Left cardiac atrium (tissue), 4 donors: ENCODE data around the gene NTN3. TPM values are rescaled to one million over a fixed set of nuclear protein-coding genes. Genes with fewer than 3 reads are reported as not detected.
A peak's percentile ranks its signal among the peaks of the same experiment; 100 is the strongest.

ENCODE experiments used
- ATAC-seq, 2 donors: fragments of 200-7000 bp; cut with Tn5 transposase; one replicate each; pipeline ENCODE4 v1.9.1; 2020; ENCODE audit warnings: mild to moderate bottlenecking in 2 of 2, moderate library complexity in 2 of 2
- DNase-seq: peaks from one replicate; pipeline ENCODE4 v3.0.0-alpha.2; 2020
- intact Hi-C, 2 donors: fragments of 100-400 bp; cut with DNase I; formaldehyde crosslinking; loops; one replicate each; pipeline versions ENCODE4 v1.14.1 to v1.15.1; 2022 to 2023
- total RNA-seq, 2 donors: library from RNA; stranded (reverse); fragmentation: NEBNext Ultra II Directional; extraction: Animal tissue kit (Norgen Biotek cat#: 25700); gene quantifications; one replicate each; pipeline ENCODE4 v1.2.1, GENCODE V29; 2021
- donor health status: DM: no; HTN: yes; CAD: no.
- donor health status: DM: no; HTN: yes; CAD: no; lungs with severe emphysema.
- donor health status: DM: yes; HTN: yes; CAD: no.
- donor health status: Dilated cardiomyopathy.

NTN3 gene
- total RNA-seq, 2 donors from 2014 or later = 0.39 to 0.65 TPM

DNA sequence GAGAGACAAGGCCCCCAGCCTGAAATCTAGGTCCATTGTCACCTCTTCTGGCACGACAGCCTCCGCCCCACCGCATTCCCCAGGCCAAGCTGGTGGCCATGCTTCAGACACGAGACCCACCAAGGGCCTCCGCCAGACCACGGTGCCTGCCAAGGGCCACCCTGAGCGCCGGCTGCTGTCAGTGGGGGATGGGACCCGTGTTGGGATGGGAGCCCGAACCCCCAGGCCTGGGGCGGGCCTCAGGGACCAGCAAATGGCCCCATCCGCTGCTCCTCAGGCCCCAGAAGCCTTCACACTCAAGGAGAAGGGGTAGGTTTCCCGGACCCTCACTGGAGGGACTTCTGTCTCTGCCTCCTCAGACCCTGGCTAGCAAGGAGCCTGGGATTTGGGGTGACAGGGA lies 10.2 kb upstream of the NTN3 start:
- intact Hi-C loops = no loop called here
- DNase-seq = no peak
- no peak for ATAC-seq

GRCh38 chr16:2462031-2462866 lies 8.8 kb upstream of the NTN3 start:
- intact Hi-C loops = no loop called here
- DNase-seq = no peak
- no peak for ATAC-seq

- no peak for DNase-seq
- ATAC-seq = no peak
- intact Hi-C loops = no loop called here
Measured at GRCh38 chr16:2464333-2464732, 6.8 kb upstream of the NTN3 start.

DNA sequence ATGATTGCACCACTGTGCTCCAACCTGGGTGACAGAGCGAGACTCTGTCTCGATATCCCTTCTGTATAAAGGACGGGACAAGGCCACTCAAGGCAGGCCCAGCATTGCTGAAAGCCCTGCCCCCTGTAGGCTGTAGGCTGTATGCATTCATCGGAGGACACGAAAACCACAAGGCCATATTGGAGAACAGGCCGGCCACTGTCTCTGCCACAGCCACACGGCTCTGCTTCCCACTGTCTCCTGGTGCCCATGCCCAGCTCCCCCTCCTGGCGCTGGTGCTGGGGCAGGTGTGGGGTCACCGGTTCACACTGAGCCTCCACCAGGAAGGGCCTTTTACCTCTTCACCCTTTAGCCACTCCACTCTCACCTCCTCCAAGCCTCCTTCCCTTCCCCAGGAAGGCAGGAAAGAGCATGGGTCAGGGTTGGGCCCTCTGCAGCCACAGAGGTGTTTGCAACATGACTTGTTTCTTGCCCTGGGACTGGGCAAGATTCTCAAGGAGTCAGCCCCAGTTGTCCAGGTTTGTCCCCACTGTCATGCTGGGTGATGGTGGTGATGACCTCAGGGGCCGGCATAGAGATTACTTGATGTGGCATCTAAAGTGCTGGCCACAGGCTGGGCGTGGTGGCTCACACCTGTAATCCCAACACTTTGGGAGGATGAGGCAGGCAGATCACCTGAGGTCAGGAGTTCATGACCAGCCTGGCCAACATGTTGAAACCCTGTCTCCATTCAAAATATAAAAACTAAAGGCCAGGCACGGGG lies 5.3 kb upstream of the NTN3 start:
- intact Hi-C loops = no loop called here
- DNase-seq (no peak), ATAC-seq (no peak)

GRCh38 chr16:2466667-2467527 lies 4.2 kb upstream of the NTN3 start:
- ATAC-seq (no peak), DNase-seq (no peak)
- intact Hi-C loops = no loop called here

DNA sequence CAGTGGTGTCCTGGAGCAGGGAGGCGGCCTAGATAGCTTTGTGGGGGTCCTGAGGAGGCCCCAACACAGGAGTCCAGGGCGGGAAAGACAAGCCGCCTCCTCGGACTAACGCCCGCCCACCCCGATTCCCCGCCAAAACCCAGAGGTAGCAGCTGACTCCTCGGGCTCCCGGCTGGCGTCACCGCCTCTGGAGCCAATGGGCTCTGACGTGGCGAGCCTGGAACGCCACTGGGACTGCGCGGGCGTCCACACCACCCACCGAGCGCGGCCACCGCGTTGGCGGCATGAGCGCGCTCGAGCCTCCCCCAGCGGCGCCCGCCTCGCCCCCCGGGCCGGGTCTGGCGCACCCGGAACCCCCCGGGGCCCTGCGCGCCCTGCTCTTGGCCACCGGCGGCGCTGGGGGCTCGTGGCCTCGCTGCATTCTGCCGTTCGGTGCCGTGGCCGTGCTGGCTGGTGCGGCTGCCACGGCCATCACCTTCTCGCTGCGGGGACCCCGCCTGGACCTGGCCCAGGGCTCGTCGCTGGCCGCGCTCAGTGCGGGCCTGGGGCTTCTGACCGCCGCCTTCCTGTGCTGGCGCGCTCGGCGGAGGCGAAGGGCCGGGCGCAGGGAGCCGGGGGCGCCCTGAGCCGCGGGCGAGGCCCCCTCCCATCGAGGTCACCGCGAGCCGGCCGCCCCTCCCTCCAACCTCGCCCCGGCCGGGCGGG lies 3.4 kb upstream of the NTN3 start:
- DNase-seq (peak; percentile 90), ATAC-seq (peak; percentile 76 to 84)
- intact Hi-C loops = no loop called here

DNA sequence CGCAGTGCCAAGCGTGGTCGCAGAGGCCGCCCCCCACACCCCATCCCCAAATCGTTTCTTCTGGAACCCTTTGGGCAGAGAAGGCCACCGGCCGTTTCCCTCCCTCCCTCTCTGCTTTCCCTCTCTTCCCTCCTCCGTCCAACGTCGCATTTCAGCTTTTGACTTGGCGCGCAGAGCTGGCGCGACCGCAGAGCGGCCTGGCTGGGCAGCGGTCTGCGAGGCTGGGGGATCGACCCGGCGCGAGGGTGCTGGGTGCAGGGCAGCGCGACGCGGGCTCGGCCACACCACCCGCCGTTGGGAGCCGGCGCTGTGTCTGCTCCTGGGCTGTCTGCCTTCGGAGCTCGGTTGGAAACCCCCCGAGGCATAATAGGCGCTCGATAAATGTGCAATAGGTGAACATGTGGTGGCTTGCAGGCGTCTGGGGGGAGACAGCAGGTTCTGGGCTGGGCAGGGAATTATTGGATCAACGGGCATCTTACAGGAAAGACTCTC lies 2.8 kb upstream of the NTN3 start:
- intact Hi-C loops = no loop called here
- DNase-seq (no peak), ATAC-seq (peak; percentile 9 to 39)

DNA sequence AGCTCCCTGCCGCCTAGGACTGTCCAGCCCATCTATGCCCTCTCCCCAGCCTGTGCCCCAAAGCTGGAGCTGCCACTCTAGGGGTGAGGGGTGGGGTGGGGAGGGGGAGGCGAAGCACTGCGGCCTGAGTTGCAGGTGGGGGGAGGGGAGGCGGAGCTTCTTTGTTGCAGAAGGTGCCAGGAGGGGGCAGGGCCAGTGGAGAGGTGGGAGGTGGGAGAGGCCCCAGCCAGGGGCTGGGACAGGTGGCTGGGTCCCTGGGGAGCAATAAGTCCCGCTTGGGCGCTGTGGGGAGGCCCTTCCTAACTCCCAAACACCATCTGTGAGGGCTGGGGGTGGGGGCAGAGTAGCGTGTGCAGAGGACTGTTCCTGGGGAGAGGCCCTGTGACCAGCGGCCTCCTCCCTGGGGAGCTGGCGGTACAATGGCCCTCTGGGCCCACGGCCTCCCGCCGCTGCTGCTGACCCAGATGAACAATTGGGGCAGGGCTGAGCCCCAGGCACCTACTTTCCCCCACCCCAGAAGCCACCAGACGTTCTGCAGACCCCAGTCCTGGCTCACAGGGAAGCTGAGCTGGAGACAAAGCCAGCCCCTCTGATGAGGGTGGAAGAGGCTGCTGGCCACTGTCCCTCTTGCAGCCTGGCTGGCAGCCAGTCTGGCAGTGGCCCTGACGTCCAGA lies 2.2 kb upstream of the NTN3 start:
- no peak for DNase-seq
- ATAC-seq = peak; percentile 3 to 9
- intact Hi-C loops = no loop called here

DNA sequence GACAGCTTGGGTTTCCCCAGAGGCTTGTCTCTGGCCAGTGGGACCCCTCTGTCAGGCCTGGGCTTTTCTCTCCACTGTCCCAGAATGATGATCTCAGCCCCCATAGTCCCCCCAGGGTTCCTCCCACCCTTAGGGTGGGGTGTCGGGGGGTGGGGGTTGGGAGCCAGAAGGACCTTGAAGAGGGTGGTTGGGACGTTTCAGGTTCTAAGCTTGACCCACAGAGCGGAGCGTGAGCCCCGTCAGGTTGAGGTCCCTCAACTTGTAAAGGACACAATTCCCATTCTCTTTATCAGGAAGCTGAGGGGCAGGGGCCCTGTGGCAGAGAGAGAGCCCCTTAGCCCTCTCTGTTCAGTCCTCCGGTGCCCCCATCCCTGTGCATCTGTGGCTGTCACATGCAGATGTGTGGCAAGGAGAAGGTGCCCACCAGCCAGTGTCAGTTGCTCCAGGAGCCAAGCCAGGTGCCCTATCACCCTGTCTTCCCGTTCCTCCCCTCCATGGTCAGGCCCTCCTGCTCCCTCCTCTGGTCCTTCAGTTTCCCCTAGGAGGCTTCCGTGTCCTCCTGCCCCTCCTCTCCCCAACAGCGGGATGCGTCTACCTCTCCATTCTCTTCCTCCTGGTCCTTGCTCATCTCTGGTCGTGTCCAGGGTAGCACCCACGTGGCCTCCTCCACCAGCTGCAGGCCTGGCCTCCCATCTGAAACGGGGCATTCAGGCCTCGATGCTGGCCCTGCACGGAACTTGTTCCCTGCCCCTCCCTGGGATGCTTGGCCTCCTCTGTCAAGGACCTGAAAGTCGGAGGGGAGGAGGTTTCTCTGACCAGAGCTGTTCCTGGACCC lies 1.5 kb upstream of the NTN3 start:
- ATAC-seq (no peak), DNase-seq (no peak)
- intact Hi-C loops = no loop called here

DNA sequence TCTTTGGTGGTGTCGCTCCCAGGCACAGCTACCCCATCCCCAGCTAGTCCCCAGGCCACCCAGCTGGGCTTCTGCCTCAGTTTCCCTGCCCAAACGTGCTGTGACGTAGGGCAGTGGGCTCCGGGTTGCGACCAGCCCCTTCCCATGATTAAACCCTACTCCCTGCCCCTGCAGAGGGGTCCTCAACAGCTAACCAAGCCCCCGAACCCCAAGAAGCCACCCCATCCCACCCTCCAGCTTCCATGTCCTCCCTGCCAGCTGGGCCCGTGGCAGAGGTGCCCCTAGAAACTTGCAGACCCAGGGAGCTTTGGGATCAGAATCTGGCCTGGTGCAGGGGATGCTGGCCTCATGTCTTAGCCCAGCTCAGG lies 879 bp upstream of the NTN3 start:
- intact Hi-C loops = no loop called here
- ATAC-seq = no peak
- no peak for DNase-seq

DNA sequence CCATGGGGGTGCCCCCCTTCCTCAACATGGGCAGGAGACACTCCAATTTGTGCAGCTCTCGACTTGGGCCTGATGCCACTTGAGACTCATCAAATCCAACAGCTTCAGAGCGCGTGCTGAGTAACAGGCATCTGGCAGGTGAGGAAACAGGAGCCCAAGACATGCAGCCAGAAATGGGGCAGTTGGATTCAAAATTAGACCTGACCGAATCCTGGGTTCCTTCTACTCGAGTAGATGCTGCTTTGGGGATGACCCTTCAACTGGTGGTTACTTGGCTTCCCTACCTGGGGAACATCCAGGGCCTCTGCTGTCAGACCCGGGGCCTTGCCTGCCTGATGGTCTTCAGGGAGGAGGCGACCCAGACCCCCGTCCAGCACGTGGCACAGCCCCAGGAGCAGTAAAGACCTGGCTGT lies 488 bp upstream of the NTN3 start:
- intact Hi-C loops = no loop called here
- ATAC-seq = no peak
- DNase-seq = no peak

- intact Hi-C loops = no loop called here
- DNase-seq (no peak), ATAC-seq (no peak)
Measured at GRCh38 chr16:2471653-2472487, 773 bp downstream of the NTN3 start.

DNA sequence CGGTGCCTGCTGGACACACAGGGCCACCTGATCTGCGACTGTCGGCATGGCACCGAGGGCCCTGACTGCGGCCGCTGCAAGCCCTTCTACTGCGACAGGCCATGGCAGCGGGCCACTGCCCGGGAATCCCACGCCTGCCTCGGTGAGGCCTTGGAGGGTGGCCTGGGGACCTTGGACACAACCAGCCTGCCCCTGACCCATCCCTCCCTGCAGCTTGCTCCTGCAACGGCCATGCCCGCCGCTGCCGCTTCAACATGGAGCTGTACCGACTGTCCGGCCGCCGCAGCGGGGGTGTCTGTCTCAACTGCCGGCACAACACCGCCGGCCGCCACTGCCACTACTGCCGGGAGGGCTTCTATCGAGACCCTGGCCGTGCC lies 1.4 kb downstream of the NTN3 start:
- intact Hi-C loops = no loop called here
- DNase-seq = no peak
- no peak for ATAC-seq

DNA sequence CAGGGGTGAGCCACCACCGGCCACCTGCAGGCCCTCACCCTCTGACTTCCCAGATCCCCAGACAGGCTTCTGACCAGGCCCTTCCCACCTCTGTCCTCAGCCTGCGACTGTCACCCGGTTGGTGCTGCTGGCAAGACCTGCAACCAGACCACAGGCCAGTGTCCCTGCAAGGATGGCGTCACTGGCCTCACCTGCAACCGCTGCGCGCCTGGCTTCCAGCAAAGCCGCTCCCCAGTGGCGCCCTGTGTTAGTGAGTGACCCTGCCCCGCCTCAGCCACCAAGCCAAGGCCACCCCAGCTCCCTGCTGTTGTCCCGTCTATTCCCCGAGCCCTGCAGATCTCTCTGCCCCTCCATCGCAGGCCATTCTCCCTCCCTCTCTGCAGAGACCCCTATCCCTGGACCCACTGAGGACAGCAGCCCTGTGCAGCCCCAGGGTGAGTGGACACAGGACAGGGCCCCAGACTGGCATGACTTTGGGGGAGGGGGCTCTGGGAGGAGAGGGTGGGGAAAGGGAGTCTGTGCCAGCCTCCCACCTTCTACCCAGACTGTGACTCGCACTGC lies 1.9 kb downstream of the NTN3 start:
- no peak for ATAC-seq
- no peak for DNase-seq
- intact Hi-C loops = no loop called here

- no peak for DNase-seq
- ATAC-seq = no peak
- intact Hi-C loops = no loop called here
Measured at GRCh38 chr16:2473446-2473926, 2.4 kb downstream of the NTN3 start.
